LNCaP clone FGC (cell line): ENCODE measurements around the gene PARN.
"Not testable (repeated sequence)": the region's sequence is repeated elsewhere in the genome, so short reads cannot be mapped to it uniquely, and the experiment has no call there.

Experiments used
- DNase-seq: peaks from one replicate; pipeline ENCODE4 v3.0.0-alpha.2; 2011; ENCODE audit warnings: low read depth
- H3K4me3 ChIP-seq: 2 replicates; pipeline ENCODE4 v1.5.1; 2011; ENCODE audit warnings: mild to moderate bottlenecking, low read depth, low read length, control low read depth
- CTCF ChIP-seq: IDR thresholded peaks from 2 replicates; pipeline ENCODE4 v1.5.1; 2012; ENCODE audit warnings: mild to moderate bottlenecking; ENCODE audit not compliant: control insufficient read depth, insufficient read depth; ENCODE audit errors: extremely low read depth

The PARN gene

GRCh38 chr16:14641926-14642325 lies 11.9 kb upstream of the PARN start:
- TF ChIP-seq CTCF: no peak
- DNase-seq: no peak
- no peak overlapping the region for H3K4me3 ChIP-seq

- no peak overlapping the region for H3K4me3 ChIP-seq
- TF ChIP-seq CTCF: no peak
- DNase-seq: no peak
These were observed 11.1 kb upstream of the PARN start for GRCh38 chr16:14641206-14641605.

GRCh38 chr16:14640538-14640937 lies 10.5 kb upstream of the PARN start:
- DNase-seq: no peak
- TF ChIP-seq CTCF: no peak
- no peak overlapping the region for H3K4me3 ChIP-seq

GRCh38 chr16:14636951-14637240 lies 6.8 kb upstream of the PARN start:
- not testable (repeated sequence) for DNase-seq, H3K4me3 ChIP-seq

- not testable (repeated sequence) for H3K4me3 ChIP-seq, DNase-seq
These were observed 6.3 kb upstream of the PARN start for GRCh38 chr16:14636179-14636950.

- DNase-seq: no peak
- H3K4me3 ChIP-seq: no peak overlapping the region
- no peak for TF ChIP-seq CTCF
These were observed 5.5 kb upstream of the PARN start for GRCh38 chr16:14635395-14636165.

GRCh38 chr16:14634389-14634725 lies 4.3 kb upstream of the PARN start:
- peak overlapping the region; percentile 91 for H3K4me3 ChIP-seq
- no peak for DNase-seq
- TF ChIP-seq CTCF: no peak
